Suprapubic skin (tissue), 4 donors: ENCODE results near the gene C22orf39.

Experiments used
- CTCF ChIP-seq, 2 donors: fragments of 200-600 bp in 1 of 2; fragments of 450-650 bp in 1 of 2; sonication (generic) in 1 of 2; IDR thresholded peaks; one replicate each; pipeline ENCODE4 v1.5.1; 2016 to 2019; ENCODE audit warnings: antibody characterized with exemption in 2 of 2, mild to moderate bottlenecking in 1 of 2, moderate library complexity in 1 of 2
- POLR2A ChIP-seq, 2 donors: fragments of 450-650 bp; IDR thresholded peaks; one replicate each; pipeline ENCODE4 v1.6.1; 2017; ENCODE audit warnings: antibody characterized with exemption in 2 of 2, mild to moderate bottlenecking in 2 of 2, moderate library complexity in 2 of 2
- POLR2AphosphoS5 ChIP-seq, 3 donors: sonication (generic); formaldehyde crosslinking; IDR thresholded peaks; one replicate each; pipeline ENCODE4 v1.6.1; 2017; ENCODE audit warnings: antibody characterized with exemption in 3 of 3

DNA sequence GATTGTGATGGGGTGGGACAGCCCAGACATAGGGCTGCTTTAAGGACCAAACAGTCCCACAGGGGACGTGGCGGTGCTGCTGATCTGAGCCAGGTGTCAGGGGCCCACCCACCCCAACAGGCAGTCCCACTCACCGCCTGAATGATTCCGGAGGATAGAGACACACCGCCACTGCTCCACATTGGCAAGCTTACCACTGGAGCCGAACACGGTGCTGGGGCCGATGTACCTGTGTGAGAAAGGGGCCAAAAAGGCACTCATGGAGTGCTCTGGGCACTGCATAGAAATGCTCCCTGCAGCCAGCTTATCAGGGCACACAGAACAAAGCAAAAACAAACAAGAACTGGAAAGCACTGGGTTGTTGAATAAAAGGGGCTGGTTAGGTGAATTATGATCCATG, 41.9 kb downstream of the C22orf39 start:
- no peak for TF ChIP-seq POLR2A (IDR thresholded peaks at IDR 0.05)
- TF ChIP-seq POLR2AphosphoS5 (IDR thresholded peaks at IDR 0.05): no peak
- no peak for TF ChIP-seq CTCF (IDR thresholded peaks at IDR 0.05)
